ENCODE data around the gene PANK4. TPM values are rescaled to one million over a fixed set of nuclear protein-coding genes. Genes with fewer than 3 reads are reported as not detected.

The PANK4 gene
- total and polyA plus RNA-seq, 9 of the 15 experiments (the other 6 are each of a cell fraction or from before 2014, with no cell fraction given): 0.93 to 55.6 (median 31.5) TPM

DNA sequence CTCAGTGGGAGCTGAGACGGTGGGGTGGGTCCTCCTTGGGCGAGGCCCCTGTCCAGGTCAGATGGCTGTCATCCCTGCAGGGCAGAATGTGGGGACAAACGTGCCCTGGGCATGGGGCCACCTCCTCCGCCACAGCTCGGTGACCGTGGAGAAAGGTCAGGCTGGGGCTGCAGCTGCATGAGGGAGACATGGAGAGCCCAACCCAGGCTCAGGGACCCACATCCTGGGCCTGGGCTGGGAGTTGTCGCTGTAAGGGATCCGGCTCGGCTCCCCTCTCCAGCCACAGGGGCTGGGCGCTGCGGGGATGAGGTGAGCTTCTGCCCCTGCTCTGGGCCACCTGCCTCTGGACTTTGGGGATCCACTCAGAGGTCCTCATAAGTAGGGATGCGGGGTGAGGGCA, 50.8 kb downstream of the PANK4 start:
- Histone ChIP-seq H2AFZ (ENCODE audit: low read depth, low read length) (no peak overlapping the region), H3K9ac (ENCODE audit: insufficient read depth in 1 of 2, low read depth in 2 of 2, low read length in 2 of 2) (no peak overlapping the region), H3K4me2 (ENCODE audit: insufficient read depth, low read length) (no peak overlapping the region), H3K36me3 (ENCODE audit: control insufficient read depth, insufficient read depth, low read length) (no peaks in the 10 kb centered on the region), H3K4me3 (no peak overlapping the region), H3K9me3 (replicated peaks; ENCODE audit: control insufficient read depth, insufficient read depth, low read depth, low read length) (no peaks in the 10 kb centered on the region), H3K9me1 (ENCODE audit: control insufficient read depth, insufficient read depth, low read length) (no peaks in the 10 kb centered on the region), H3K27ac (ENCODE audit: extremely low read depth, low read depth, low read length) (no peak overlapping the region), H3K4me1 (replicated peaks in 1 of 2; ENCODE audit: control insufficient read depth in 2 of 2, insufficient read depth in 2 of 2, low read length in 2 of 2) (peaks cover 0 to 93% of the 10 kb centered on the region in 2 experiments; a peak in 2 of 5 replicates), H4K20me1 (replicated peaks; ENCODE audit: control insufficient read depth, insufficient read depth, low read length) (peaks cover 25% of the 10 kb centered on the region; the same call in 1 of the 2 replicates), H3K79me2 (ENCODE audit: control insufficient read depth, insufficient read depth, low read length) (no peaks in the 10 kb centered on the region), H3K27me3 (ENCODE audit: control insufficient read depth in 2 of 2, insufficient read depth in 2 of 2, low read length in 2 of 2) (peaks cover 9 to 80% of the 10 kb centered on the region in 2 experiments; a peak in 3 of 5 replicates)
- BruUV-seq (replicated peaks): no TSS peak
- ATAC-seq (no peak), FAIRE-seq (no peak), DNase-seq (ENCODE audit: extremely low read depth in 1 of 4, low spot score in 3 of 4) (no peak)
- intact Hi-C loops (cut with micrococcal nuclease) (no loop called here), in situ Hi-C loops (cut with MboI) (no loop called here)
- POLR2A ChIA-PET: interaction anchor here (1.0 to 1.4 kb wide), 2 partner anchors 22 to 25 kb away, joined by 3 to 9 read pairs; no protein-coding TSS in a partner anchor
- WGBS (ENCODE audit: insufficient coverage, low coverage, missing lambda C conversion rate): 8% methylated on average over 12 of the region's 12 CpGs
- CTCF ChIA-PET (ENCODE audit: low intra/inter-chr PET ratio): no interaction called here
- TF ChIP-seq, protein P1, sequence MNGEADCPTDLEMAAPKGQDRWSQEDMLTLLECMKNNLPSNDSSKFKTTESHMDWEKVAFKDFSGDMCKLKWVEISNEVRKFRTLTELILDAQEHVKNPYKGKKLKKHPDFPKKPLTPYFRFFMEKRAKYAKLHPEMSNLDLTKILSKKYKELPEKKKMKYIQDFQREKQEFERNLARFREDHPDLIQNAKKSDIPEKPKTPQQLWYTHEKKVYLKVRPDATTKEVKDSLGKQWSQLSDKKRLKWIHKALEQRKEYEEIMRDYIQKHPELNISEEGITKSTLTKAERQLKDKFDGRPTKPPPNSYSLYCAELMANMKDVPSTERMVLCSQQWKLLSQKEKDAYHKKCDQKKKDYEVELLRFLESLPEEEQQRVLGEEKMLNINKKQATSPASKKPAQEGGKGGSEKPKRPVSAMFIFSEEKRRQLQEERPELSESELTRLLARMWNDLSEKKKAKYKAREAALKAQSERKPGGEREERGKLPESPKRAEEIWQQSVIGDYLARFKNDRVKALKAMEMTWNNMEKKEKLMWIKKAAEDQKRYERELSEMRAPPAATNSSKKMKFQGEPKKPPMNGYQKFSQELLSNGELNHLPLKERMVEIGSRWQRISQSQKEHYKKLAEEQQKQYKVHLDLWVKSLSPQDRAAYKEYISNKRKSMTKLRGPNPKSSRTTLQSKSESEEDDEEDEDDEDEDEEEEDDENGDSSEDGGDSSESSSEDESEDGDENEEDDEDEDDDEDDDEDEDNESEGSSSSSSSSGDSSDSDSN (IDR thresholded peaks at IDR 0.05; ENCODE audit: borderline replicate concordance in 1 of 2, low read depth in 2 of 2, low read length in 2 of 2): peak; percentile 72 to 89; a peak in 3 of 4 replicates
- TF ChIP-seq SUPT5H (IDR thresholded peaks at IDR 0.05) (no peak), TBP (optimal IDR thresholded peaks at IDR 0.05; ENCODE audit: low read depth, low read length) (peak; percentile 68)
